GM13977 (cell line): ENCODE results near the gene UNC13D.

Experiments
- DNase-seq: peaks from one replicate; pipeline ENCODE4 v3.0.0; 2012; ENCODE audit warnings: low spot score
- in situ Hi-C: fragments of 300-500 bp; cut with MboI; formaldehyde crosslinking; loops from one replicate; pipeline ENCODE4 v1.12.0; 2022; ENCODE audit warnings: low sequenced_read_pairs, low pct_unique_long_range_greater_than_20kb, mixed read lengths, inconsistent platforms; ENCODE audit not compliant: unreplicated experiment
- TF ChIP-seq, protein P1 (sequence below): IDR thresholded peaks from 2 replicates; pipeline ENCODE4 v1.5.1; 2012; ENCODE audit warnings: mild to moderate bottlenecking, control low read depth; ENCODE audit not compliant: insufficient read depth; ENCODE audit errors: extremely low read depth, missing control alignments

UNC13D gene

DNA sequence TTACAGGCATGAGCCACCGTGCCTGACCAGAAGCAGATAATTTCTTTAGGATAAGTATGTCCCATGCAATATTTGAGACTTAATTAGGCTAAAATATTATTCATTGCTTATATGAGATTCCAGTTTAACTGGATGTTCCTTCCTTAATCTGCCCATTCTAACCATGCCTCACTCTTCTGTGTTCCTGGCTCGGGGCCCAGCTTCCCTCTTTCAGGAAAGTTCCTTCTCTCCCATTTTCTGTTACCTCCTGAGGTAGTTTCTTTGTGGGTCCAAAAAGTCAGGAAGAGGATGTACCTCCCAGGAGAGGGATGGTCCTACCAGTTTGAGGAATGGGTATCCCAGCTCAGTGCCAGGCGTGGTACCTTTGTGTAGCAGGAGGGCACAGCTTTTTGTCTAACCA is 36.3 kb downstream of the UNC13D start:
- no peak for DNase-seq
- in situ Hi-C loops, result no loop called here
- TF ChIP-seq, protein P1, sequence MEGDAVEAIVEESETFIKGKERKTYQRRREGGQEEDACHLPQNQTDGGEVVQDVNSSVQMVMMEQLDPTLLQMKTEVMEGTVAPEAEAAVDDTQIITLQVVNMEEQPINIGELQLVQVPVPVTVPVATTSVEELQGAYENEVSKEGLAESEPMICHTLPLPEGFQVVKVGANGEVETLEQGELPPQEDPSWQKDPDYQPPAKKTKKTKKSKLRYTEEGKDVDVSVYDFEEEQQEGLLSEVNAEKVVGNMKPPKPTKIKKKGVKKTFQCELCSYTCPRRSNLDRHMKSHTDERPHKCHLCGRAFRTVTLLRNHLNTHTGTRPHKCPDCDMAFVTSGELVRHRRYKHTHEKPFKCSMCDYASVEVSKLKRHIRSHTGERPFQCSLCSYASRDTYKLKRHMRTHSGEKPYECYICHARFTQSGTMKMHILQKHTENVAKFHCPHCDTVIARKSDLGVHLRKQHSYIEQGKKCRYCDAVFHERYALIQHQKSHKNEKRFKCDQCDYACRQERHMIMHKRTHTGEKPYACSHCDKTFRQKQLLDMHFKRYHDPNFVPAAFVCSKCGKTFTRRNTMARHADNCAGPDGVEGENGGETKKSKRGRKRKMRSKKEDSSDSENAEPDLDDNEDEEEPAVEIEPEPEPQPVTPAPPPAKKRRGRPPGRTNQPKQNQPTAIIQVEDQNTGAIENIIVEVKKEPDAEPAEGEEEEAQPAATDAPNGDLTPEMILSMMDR, result no peak

DNA sequence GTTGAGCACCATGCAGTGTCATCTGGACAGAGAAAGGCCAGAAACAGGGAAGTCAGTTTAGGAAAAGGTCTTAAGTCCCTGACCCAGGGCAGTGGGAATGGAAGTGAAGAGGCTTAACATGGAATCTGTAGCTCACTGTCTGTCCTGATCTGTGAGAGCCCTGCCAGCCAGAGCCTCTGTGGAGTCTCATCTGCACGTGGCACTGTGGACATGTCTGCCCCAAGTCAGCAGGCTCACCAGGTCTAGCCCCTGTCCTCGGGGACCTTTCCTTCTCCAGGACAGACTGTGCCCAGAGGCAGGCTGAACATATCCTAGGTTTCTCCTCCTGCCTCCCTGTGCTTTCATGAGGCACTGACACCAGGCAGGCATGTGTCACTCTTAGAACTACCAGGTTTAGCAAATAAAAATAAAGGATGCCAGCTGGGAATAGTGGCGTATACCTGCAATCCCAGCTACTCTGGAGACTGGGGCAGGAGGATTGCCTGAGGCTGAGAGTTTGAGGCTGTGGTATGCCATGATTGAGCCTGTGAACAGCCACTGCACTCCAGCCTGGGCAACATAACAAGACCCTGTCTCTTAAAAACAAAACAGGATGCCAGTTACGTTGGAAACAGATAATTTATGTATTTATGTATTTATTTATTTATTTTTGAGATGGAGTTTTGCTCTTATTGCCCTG is 37.2 kb downstream of the UNC13D start:
- TF ChIP-seq, protein P1, result no peak
- DNase-seq, result no peak
- in situ Hi-C loops, result no loop called here

DNA sequence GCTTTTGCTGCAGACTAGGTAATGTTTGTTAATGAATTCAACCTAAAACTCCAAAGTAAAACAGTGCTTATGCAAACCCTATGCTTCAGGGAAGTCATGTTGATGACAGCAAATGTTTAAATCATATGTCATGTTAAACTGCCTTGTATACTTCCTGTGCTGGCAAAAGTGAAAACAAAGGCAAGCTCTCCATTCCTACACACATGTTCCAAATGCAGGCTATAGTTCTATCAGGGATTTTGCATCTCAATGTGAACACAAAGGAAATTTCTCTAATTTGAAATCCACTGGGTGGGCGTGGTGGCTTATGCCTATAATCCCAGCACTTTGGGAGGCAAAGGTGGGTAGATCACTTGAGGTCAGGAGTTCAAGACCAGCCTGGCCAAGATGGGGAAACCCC is 40.3 kb downstream of the UNC13D start:
- TF ChIP-seq, protein P1, result no peak
- in situ Hi-C loops, result no loop called here
- DNase-seq, result no peak

DNA sequence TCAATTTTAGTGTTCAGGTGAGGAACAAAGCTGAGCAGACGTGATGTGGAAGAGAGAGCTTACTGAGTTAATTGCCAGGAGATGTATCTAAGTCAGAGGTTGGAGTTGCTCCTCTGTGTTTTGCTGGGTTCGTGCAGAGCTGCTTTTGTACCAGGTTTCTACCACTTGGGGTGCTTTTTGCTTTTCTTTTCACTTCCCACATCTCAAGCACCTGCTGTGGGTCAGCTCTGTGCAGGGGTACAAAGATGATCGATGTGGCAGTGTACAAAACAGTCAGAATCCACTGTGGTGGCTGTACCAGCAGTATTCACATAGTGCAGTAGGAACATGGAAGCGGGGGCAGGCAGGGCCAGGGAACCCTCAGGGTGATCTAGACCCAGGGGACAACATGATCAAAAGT is 44.8 kb downstream of the UNC13D start:
- no peak for DNase-seq
- in situ Hi-C loops, result no loop called here
- TF ChIP-seq, protein P1, result no peak

DNA sequence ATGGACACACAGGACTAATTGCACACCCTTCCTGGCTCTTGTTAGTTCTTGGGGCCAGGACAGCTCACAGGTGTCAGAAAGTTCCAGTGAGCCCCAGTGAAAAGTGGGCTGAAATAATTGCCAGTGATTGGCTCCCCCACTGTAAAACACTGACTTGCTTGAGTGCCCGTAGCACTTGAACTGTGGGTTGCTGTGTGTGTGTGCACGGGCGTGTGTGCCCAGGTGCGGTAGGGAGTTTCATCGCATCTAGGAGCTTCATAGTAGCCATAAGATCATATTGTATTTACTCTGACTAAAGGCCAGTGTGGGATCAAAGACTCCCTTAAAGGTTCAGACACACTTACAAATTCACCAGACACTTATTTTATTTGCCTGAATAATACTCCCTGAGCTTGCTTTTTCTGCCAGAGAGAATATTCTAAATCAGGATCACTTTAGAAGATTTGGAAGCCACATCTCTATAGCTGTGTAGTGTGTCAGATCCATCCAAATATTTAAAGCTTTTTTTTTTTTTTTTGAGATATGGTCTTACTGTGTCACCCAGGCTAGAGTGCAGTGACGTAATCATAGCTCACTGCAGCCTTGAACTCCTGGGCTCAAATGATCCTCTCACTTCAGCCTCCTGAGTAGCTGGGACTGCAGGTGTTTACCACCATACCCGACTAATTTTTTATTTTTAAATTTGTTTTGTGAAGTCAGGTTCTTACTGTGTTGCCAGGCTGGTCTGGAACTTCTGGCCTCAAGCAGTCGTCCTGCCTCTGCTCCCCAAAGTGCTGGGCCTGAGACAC is 48.2 kb downstream of the UNC13D start:
- in situ Hi-C loops, result no loop called here
- TF ChIP-seq, protein P1, result no peak
- DNase-seq, result no peak

DNA sequence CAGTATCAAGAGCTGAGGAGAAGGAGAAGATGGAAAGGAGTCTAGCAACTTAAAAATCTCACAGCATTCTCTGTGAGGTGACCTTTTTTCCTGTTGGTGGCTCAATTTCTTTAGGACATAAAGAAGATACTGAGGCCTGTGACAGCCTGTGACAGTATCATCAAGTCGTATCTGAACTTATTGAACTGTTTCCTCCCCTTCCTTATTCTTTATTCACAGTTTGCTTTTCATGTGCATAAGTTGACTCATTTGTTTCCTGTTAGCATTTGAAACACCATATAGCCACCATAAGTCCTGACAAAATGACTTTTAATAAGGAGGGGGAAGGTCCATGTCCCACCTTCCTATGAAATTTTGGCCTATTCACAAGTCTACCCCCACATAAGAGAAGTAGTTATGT is 50.7 kb downstream of the UNC13D start:
- TF ChIP-seq, protein P1, result no peak
- DNase-seq, result no peak
- in situ Hi-C loops, result no loop called here
